Adrenal gland (tissue), 5 donors: ENCODE results near the gene IPO13.

Experiments
- POLR2A ChIP-seq, 2 donors: fragments of 450-650 bp; IDR thresholded peaks; one replicate each; pipeline ENCODE4 v1.6.1; 2017; ENCODE audit warnings: antibody characterized with exemption in 2 of 2, mild to moderate bottlenecking in 2 of 2, moderate library complexity in 1 of 2
- TF ChIP-seq, protein P1 (sequence below), 6 experiments: fragments of 450-650 bp in 4 of 6; fragments of 200-600 bp in 2 of 6; sonication (generic) in 1 of 6; IDR thresholded peaks; 1 replicate in 5 of 6; 2 replicates in 1 of 6; pipeline versions ENCODE4 v1.5.1 to v1.8.0; 2016 to 2021; ENCODE audit warnings: antibody characterized with exemption in 6 of 6, mild to moderate bottlenecking in 2 of 6, moderate library complexity in 1 of 6
- donor health status: DM: no; HTN: no; CAD: no.

DNA sequence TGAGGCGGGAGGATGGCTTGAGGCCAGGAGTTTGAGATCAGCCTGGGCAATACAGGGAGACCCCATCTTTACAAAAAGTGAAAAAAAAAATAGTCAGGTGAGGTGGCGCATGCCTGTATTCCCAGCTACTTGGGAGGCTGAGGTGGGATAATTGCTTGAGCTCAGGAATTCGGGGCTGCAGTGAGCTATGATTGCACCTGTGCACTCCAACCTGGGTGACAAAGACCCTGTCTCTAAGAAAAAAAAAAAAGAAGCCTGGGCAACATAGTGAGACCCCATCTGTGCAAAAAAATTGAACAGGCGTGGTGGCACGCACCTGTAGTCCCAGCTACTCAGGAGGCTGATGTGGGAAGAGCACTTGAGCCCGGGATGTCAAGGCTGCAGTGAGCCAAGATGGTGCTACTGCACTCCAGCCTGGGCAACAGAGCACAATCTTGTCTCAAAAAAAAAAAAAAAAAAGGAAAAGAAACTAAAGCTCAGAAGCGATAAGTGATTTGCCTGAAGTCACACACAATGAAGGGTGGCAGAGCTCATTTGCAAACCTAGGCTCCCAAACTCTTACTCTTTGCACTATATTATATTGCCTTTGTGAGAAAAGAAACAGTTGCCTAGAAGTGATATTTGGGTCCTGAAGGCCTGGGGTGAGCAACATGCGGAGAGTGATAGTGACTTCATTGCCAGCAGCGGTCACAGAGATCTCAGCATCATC, 46.6 kb downstream of the IPO13 start:
- TF ChIP-seq, protein P1, sequence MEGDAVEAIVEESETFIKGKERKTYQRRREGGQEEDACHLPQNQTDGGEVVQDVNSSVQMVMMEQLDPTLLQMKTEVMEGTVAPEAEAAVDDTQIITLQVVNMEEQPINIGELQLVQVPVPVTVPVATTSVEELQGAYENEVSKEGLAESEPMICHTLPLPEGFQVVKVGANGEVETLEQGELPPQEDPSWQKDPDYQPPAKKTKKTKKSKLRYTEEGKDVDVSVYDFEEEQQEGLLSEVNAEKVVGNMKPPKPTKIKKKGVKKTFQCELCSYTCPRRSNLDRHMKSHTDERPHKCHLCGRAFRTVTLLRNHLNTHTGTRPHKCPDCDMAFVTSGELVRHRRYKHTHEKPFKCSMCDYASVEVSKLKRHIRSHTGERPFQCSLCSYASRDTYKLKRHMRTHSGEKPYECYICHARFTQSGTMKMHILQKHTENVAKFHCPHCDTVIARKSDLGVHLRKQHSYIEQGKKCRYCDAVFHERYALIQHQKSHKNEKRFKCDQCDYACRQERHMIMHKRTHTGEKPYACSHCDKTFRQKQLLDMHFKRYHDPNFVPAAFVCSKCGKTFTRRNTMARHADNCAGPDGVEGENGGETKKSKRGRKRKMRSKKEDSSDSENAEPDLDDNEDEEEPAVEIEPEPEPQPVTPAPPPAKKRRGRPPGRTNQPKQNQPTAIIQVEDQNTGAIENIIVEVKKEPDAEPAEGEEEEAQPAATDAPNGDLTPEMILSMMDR (IDR thresholded peaks at IDR 0.05): no peak
- no peak for TF ChIP-seq POLR2A (IDR thresholded peaks at IDR 0.05)
